ENCODE measurements around the gene VSIG10.

Gene VSIG10

GRCh38 chr12:118044577-118044976 is 59.2 kb downstream of the VSIG10 start:
- DNase-seq (ENCODE audit: low spot score) (no peak), ATAC-seq (ENCODE audit: low read depth) (no peak)
- H3K27ac ChIP-seq (ENCODE audit: poor library complexity, severe bottlenecking), result no peak overlapping the region
- no peak for TF ChIP-seq CTCF (IDR thresholded peaks at IDR 0.05; ENCODE audit: poor library complexity, severe bottlenecking)
- no peaks in the 10 kb centered on the region for H3K4me1 ChIP-seq (ENCODE audit: insufficient read depth, poor library complexity, severe bottlenecking)
- no peaks in the 10 kb centered on the region for H3K27me3 ChIP-seq (ENCODE audit: insufficient read depth, poor library complexity, severe bottlenecking)
- H3K9me3 ChIP-seq (ENCODE audit: severe bottlenecking), result no peaks in the 10 kb centered on the region
- H3K36me3 ChIP-seq (ENCODE audit: low read depth), result peaks cover 76% of the 10 kb centered on the region
- no peak overlapping the region for H3K4me3 ChIP-seq (ENCODE audit: severe bottlenecking)

GRCh38 chr12:118044075-118044474 is 59.7 kb downstream of the VSIG10 start:
- Histone ChIP-seq H3K4me1 (ENCODE audit: insufficient read depth, poor library complexity, severe bottlenecking) (no peaks in the 10 kb centered on the region), H3K4me3 (ENCODE audit: severe bottlenecking) (no peak overlapping the region), H3K9me3 (ENCODE audit: severe bottlenecking) (no peaks in the 10 kb centered on the region), H3K27ac (ENCODE audit: poor library complexity, severe bottlenecking) (no peak overlapping the region), H3K36me3 (ENCODE audit: low read depth) (peaks cover 73% of the 10 kb centered on the region), H3K27me3 (ENCODE audit: insufficient read depth, poor library complexity, severe bottlenecking) (no peaks in the 10 kb centered on the region)
- no peak for DNase-seq (ENCODE audit: low spot score)
- ATAC-seq (ENCODE audit: low read depth), result no peak
- TF ChIP-seq CTCF (IDR thresholded peaks at IDR 0.05; ENCODE audit: poor library complexity, severe bottlenecking), result no peak

- peaks cover 71% of the 10 kb centered on the region for H3K36me3 ChIP-seq (ENCODE audit: low read depth)
- no peak for ATAC-seq (ENCODE audit: low read depth)
- TF ChIP-seq CTCF (IDR thresholded peaks at IDR 0.05; ENCODE audit: poor library complexity, severe bottlenecking), result no peak
- H3K9me3 ChIP-seq (ENCODE audit: severe bottlenecking), result no peaks in the 10 kb centered on the region
- no peak overlapping the region for H3K4me3 ChIP-seq (ENCODE audit: severe bottlenecking)
- no peak for DNase-seq (ENCODE audit: low spot score)
- no peaks in the 10 kb centered on the region for H3K27me3 ChIP-seq (ENCODE audit: insufficient read depth, poor library complexity, severe bottlenecking)
- no peaks in the 10 kb centered on the region for H3K4me1 ChIP-seq (ENCODE audit: insufficient read depth, poor library complexity, severe bottlenecking)
- no peak overlapping the region for H3K27ac ChIP-seq (ENCODE audit: poor library complexity, severe bottlenecking)
Observed at GRCh38 chr12:118042091-118042490, 61.7 kb downstream of the VSIG10 start.

- Histone ChIP-seq H3K27ac (ENCODE audit: poor library complexity, severe bottlenecking) (no peak overlapping the region), H3K9me3 (ENCODE audit: severe bottlenecking) (no peaks in the 10 kb centered on the region), H3K4me3 (ENCODE audit: severe bottlenecking) (no peak overlapping the region), H3K4me1 (ENCODE audit: insufficient read depth, poor library complexity, severe bottlenecking) (peaks cover 1% of the 10 kb centered on the region), H3K36me3 (ENCODE audit: low read depth) (peaks cover 83% of the 10 kb centered on the region), H3K27me3 (ENCODE audit: insufficient read depth, poor library complexity, severe bottlenecking) (no peaks in the 10 kb centered on the region)
- no peak for DNase-seq (ENCODE audit: low spot score)
- no peak for TF ChIP-seq CTCF (IDR thresholded peaks at IDR 0.05; ENCODE audit: poor library complexity, severe bottlenecking)
- ATAC-seq (ENCODE audit: low read depth), result no peak
Observed at GRCh38 chr12:118038137-118038536, 65.7 kb downstream of the VSIG10 start.

GRCh38 chr12:118036672-118037411 is 67.0 kb downstream of the VSIG10 start:
- DNase-seq (ENCODE audit: low spot score) (no peak), ATAC-seq (ENCODE audit: low read depth) (no peak)
- no peak overlapping the region for H3K4me3 ChIP-seq (ENCODE audit: severe bottlenecking)
- peaks cover 83% of the 10 kb centered on the region for H3K36me3 ChIP-seq (ENCODE audit: low read depth)
- H3K27me3 ChIP-seq (ENCODE audit: insufficient read depth, poor library complexity, severe bottlenecking), result no peaks in the 10 kb centered on the region
- H3K27ac ChIP-seq (ENCODE audit: poor library complexity, severe bottlenecking), result no peak overlapping the region
- H3K4me1 ChIP-seq (ENCODE audit: insufficient read depth, poor library complexity, severe bottlenecking), result peaks cover 3% of the 10 kb centered on the region
- H3K9me3 ChIP-seq (ENCODE audit: severe bottlenecking), result no peaks in the 10 kb centered on the region
- TF ChIP-seq CTCF (IDR thresholded peaks at IDR 0.05; ENCODE audit: poor library complexity, severe bottlenecking), result no peak
